Smooth muscle cell (in vitro differentiated cells): ENCODE results near the gene CSF2. TPM values are rescaled to one million over a fixed set of nuclear protein-coding genes. Genes with fewer than 3 reads are reported as not detected.

Source experiments
- DNase-seq: peaks from one replicate; lab custom pipeline; 2025; ENCODE audit not compliant: unreplicated experiment; lab: John Stamatoyannopoulos, UW
- H2AFZ ChIP-seq: fragments of 200-600 bp; sonication (generic); 2 replicates; pipeline ENCODE4 v1.6.0; 2016; ENCODE audit warnings: antibody characterized with exemption, low read depth, mild to moderate bottlenecking
- H3F3A ChIP-seq: fragments of 200-600 bp; sonication (generic); 2 replicates; pipeline ENCODE4 v1.6.0; 2017; ENCODE audit warnings: antibody characterized with exemption, low read depth
- H3K27ac ChIP-seq: fragments of 200-600 bp; sonication (generic); 2 replicates; pipeline ENCODE4 v1.5.1; 2016; ENCODE audit warnings: low read depth, mild to moderate bottlenecking
- H3K27me3 ChIP-seq: fragments of 200-600 bp; sonication (generic); 2 replicates; pipeline ENCODE4 v1.6.1; 2016; ENCODE audit warnings: low read depth, mild to moderate bottlenecking
- H3K36me3 ChIP-seq: fragments of 200-600 bp; sonication (generic); 2 replicates; pipeline ENCODE4 v1.5.1; 2016; ENCODE audit warnings: low read depth
- H3K4me1 ChIP-seq: fragments of 200-600 bp; sonication (generic); 2 replicates; pipeline ENCODE4 v1.5.1; 2016; ENCODE audit warnings: low read depth
- H3K4me2 ChIP-seq: fragments of 200-600 bp; sonication (generic); 2 replicates; pipeline ENCODE4 v1.6.0; 2016; ENCODE audit warnings: mild to moderate bottlenecking
- H3K4me3 ChIP-seq: fragments of 200-600 bp; sonication (generic); 2 replicates; pipeline ENCODE4 v1.5.1; 2016; ENCODE audit warnings: mild to moderate bottlenecking
- H3K79me2 ChIP-seq: fragments of 200-600 bp; sonication (generic); 2 replicates; pipeline ENCODE4 v1.6.0; 2016; ENCODE audit warnings: low read depth, mild to moderate bottlenecking
- H3K9ac ChIP-seq: fragments of 200-600 bp; sonication (generic); 2 replicates; pipeline ENCODE4 v1.6.0; 2016; ENCODE audit warnings: low read depth
- H3K9me3 ChIP-seq: fragments of 200-600 bp; sonication (generic); replicated peaks from 2 replicates; pipeline ENCODE4 v1.5.1; 2016; ENCODE audit warnings: low read depth
- H4K20me1 ChIP-seq: fragments of 200-600 bp; sonication (generic); 2 replicates; pipeline ENCODE4 v1.6.0; 2016; ENCODE audit warnings: low read depth
- WGBS: methylation state at CpG from one replicate; pipeline ENCODE4 v1.1.7; 2016; ENCODE audit warnings: low lambda C conversion rate; 5-methylcytosine and 5-hydroxymethylcytosine counted together
- polyA plus RNA-seq: library from polyadenylated mRNA; unstranded; fragments of >200 nt; fragmentation: Nextera tagmentation; extraction: Ambion mirVana; gene quantifications from 2 replicates; pipeline ENCODE4 v1.2.1, GENCODE V29; 2016
- total RNA-seq: library from RNA; depleted of rRNA; stranded (reverse); fragments of >200 nt; gene quantifications from 2 replicates; pipeline ENCODE4 v1.2.3, GENCODE V29; 2014
- TF ChIP-seq, protein P1 (sequence below): fragments of 200-600 bp; sonication (generic); IDR thresholded peaks from 2 replicates; pipeline ENCODE4 v1.5.1; 2017; ENCODE audit warnings: borderline replicate concordance, mild to moderate bottlenecking, antibody characterized with exemption; ENCODE audit not compliant: insufficient read depth, poor library complexity, severe bottlenecking

The CSF2 gene
- total and polyA plus RNA-seq, 2 experiments from 2014 or later = not detected

DNA sequence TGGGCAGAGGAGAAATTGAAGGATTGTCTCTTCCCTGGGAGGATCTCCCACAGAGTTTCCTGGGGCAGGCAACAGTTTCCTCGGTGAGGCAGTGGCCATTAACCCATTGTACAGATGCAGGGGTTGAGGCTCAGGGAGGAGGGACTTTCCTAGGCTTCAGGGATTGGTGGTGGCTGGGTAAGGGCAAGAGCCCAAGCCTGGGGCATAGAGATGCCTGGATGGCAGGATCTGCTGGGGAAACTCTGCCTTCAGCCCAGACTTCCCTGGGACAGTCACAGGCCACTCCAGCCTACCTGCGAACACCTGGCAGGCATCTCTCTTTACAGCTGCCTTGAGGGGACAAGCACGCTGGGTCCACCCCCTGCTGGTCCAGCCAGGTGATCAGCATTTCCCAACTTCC, 3.6 kb upstream of the CSF2 start:
- no peaks in the 10 kb centered on the region for H3K4me1 ChIP-seq

DNA sequence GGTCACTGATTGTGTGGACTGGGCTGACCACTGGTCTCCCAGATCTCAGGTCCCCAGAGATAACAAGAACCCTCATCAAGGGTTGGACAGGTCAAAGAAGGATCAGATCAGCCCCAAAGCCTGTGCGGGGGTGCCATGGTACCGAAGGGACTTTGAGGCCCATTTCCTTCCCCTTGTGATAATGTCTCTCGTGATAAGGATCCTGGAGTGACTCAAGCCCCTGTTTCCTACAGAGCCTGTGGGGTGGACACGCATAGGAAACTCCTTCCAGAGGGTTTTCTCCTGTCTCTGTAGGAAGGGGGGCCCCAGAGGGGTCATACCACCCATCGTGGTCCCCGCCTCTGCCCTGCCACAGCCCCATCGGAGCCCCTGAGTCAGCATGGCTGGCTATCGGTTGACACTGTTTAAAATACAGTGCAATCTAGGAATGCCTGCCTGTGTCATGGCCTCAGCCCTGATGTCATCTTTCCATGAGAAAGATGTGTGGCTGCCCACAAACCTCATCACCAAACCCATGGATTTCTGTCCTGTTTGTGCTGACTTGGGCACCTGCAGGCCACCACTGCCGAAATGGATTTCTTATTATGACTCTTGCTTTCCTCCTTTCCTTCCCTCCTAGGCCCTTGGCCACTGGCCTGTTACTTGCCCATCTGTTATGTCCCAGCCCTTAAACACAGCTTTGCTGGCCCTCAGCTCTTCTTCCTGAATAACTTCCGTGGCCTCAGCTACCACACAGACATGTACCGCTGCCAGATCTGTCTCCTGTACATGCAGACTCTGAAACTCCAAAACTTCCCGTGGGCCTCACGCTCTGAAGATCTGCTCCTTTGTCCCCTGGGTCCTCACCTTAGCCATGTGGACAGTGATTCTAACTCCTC, 2.9 kb upstream of the CSF2 start:
- DNase-seq = no peak
- Histone ChIP-seq H3K79me2 (no peaks in the 10 kb centered on the region), H3K4me2 (no peak overlapping the region), H2AFZ (no peak overlapping the region), H3K27ac (no peak overlapping the region), H3K9me3 (no peaks in the 10 kb centered on the region), H3K27me3 (no peaks in the 10 kb centered on the region), H3F3A (no peaks in the 10 kb centered on the region), H3K9ac (no peak overlapping the region), H4K20me1 (no peaks in the 10 kb centered on the region), H3K4me3 (no peak overlapping the region), H3K36me3 (no peaks in the 10 kb centered on the region), H3K4me1 (no peaks in the 10 kb centered on the region)
- 51% methylated on average over 13 of the region's 13 CpGs for WGBS
- TF ChIP-seq, protein P1, sequence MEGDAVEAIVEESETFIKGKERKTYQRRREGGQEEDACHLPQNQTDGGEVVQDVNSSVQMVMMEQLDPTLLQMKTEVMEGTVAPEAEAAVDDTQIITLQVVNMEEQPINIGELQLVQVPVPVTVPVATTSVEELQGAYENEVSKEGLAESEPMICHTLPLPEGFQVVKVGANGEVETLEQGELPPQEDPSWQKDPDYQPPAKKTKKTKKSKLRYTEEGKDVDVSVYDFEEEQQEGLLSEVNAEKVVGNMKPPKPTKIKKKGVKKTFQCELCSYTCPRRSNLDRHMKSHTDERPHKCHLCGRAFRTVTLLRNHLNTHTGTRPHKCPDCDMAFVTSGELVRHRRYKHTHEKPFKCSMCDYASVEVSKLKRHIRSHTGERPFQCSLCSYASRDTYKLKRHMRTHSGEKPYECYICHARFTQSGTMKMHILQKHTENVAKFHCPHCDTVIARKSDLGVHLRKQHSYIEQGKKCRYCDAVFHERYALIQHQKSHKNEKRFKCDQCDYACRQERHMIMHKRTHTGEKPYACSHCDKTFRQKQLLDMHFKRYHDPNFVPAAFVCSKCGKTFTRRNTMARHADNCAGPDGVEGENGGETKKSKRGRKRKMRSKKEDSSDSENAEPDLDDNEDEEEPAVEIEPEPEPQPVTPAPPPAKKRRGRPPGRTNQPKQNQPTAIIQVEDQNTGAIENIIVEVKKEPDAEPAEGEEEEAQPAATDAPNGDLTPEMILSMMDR = no peak

More for the DNA sequence above, 3.6 kb upstream of the CSF2 start:
- Histone ChIP-seq H3K27ac (no peak overlapping the region), H3F3A (no peaks in the 10 kb centered on the region), H3K79me2 (no peaks in the 10 kb centered on the region), H3K27me3 (no peaks in the 10 kb centered on the region), H4K20me1 (no peaks in the 10 kb centered on the region), H3K9me3 (no peaks in the 10 kb centered on the region), H3K36me3 (no peaks in the 10 kb centered on the region), H3K9ac (no peak overlapping the region), H2AFZ (no peak overlapping the region), H3K4me3 (no peak overlapping the region), H3K4me2 (no peak overlapping the region)
- WGBS = 98% methylated on average over 3 of the region's 3 CpGs
- DNase-seq = no peak
- TF ChIP-seq, protein P1 = no peak

DNA sequence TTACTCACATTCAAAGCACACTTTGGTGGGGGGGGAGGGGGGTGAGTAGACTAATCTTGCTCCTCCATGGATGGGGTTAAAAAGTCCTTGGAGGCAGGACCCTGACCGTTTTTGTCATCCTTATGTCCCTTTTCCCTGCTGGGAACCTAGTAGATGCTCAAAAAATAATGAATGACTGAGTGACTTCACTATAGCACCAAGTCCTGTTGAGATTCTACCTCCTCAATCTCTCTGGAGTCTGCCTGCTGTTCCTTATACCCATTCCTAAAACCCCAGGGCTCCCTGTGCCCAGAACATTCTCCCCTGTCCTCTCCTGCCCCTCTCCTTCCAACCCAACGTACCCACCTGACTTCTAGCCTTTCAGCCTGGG, 2.3 kb upstream of the CSF2 start:
- DNase-seq = no peak
- H3K9ac ChIP-seq = no peak overlapping the region
- no peaks in the 10 kb centered on the region for H3F3A ChIP-seq
- H3K27me3 ChIP-seq = no peaks in the 10 kb centered on the region
- H3K4me1 ChIP-seq = no peaks in the 10 kb centered on the region
- H3K27ac ChIP-seq = no peak overlapping the region
- H4K20me1 ChIP-seq = no peaks in the 10 kb centered on the region
- TF ChIP-seq, protein P1 = no peak
- no peak overlapping the region for H2AFZ ChIP-seq
- H3K36me3 ChIP-seq = no peaks in the 10 kb centered on the region
- H3K79me2 ChIP-seq = no peaks in the 10 kb centered on the region
- WGBS = 83% methylated on average over 2 of the region's 2 CpGs
- H3K4me3 ChIP-seq = no peak overlapping the region
- no peak overlapping the region for H3K4me2 ChIP-seq
- no peaks in the 10 kb centered on the region for H3K9me3 ChIP-seq

DNA sequence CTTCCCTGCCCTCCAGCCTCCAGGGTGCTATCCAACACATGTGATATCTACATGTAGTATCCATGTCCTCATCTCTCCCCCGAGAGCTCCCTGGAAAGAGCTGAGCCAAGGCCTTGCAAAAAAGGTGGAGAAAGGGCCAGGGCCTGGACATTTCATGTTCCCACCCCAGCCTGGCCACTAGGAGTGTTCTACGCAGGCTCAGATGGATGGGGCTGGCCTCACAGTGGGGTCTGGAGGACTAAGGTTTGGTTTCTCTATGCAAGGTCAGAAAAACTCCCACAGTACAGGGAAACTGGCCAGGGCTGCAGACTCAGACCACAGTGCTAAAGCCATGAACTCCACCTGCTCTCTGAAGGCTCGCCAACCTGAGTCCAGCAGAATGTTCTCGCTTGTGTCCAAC, 1.5 kb upstream of the CSF2 start:
- H3K36me3 ChIP-seq = no peaks in the 10 kb centered on the region
- H3K27me3 ChIP-seq = no peaks in the 10 kb centered on the region
- H3K4me1 ChIP-seq = no peaks in the 10 kb centered on the region
- H2AFZ ChIP-seq = no peak overlapping the region
- H3K4me2 ChIP-seq = no peak overlapping the region
- no peak for DNase-seq
- no peaks in the 10 kb centered on the region for H3K79me2 ChIP-seq
- H4K20me1 ChIP-seq = no peaks in the 10 kb centered on the region
- H3F3A ChIP-seq = no peaks in the 10 kb centered on the region
- H3K9me3 ChIP-seq = no peaks in the 10 kb centered on the region
- 98% methylated on average over 4 of the region's 4 CpGs for WGBS
- H3K4me3 ChIP-seq = no peak overlapping the region
- H3K27ac ChIP-seq = no peak overlapping the region
- no peak overlapping the region for H3K9ac ChIP-seq
- TF ChIP-seq, protein P1 = no peak
